ENCODE data around the gene SLC16A11. TPM values are rescaled to one million over a fixed set of nuclear protein-coding genes. Genes with fewer than 3 reads are reported as not detected.

SLC16A11 gene
- polyA plus RNA-seq, 2 donors: 1.9 to 2.3 TPM

GRCh38 chr17:7078711-7079110 is 34.8 kb upstream of the SLC16A11 start:
- 81 to 90% methylated on average over 10 of the region's 10 CpGs for WGBS, 2 donors
- no peak overlapping the region for H3K27ac ChIP-seq (ENCODE audit: low read depth in 2 of 2, low read length in 1 of 2)
- H3K27me3 ChIP-seq (ENCODE audit: control insufficient read depth in 1 of 2, insufficient read depth in 2 of 2, low read length in 2 of 2): no peaks in the 10 kb centered on the region
- no peak overlapping the region for H3K4me3 ChIP-seq (ENCODE audit: low read depth in 1 of 2, low read length in 2 of 2)
- no peaks in the 10 kb centered on the region for H3K36me3 ChIP-seq (ENCODE audit: control insufficient read depth in 2 of 2, insufficient read depth in 2 of 2, low read length in 1 of 2)
- H3K9me3 ChIP-seq (ENCODE audit: control insufficient read depth in 2 of 2, insufficient read depth in 1 of 2, low read depth in 1 of 2, low read length in 1 of 2): no peaks in the 10 kb centered on the region
- no peaks in the 10 kb centered on the region for H3K4me1 ChIP-seq (ENCODE audit: control insufficient read depth in 2 of 2, insufficient read depth in 2 of 2, low read length in 1 of 2)

DNA sequence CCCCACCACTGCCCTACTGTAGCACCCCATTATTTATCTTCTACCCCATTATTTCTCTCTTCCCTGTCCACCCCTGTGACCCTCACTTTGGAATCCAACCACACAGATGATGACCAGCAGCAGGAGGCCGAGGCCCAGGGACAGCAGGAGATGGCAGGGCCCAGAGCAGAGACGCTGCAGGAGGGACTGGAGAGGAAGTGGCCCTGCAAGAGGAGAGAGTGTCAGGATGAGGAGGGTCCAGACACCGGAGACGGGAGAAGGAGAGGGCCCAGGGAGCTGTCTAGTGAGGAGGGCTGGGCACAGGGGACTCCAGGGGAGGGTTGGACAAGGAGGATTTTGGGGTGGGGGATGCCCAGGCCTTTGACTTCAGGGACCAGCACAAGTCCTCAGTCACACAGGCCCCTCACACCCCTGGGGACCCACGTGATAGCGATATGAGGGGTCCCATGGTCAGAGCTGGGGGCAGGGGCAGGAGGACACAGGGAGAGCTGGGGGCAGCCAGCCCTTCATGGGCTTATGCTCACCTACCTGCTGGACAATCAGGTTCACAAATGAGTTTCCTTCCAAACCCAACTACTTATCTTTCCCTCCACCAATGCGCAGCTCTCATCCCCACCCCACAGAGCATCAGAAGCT is 34.1 kb upstream of the SLC16A11 start:
- H3K4me3 ChIP-seq (ENCODE audit: low read depth in 1 of 2, low read length in 2 of 2): no peak overlapping the region
- no peaks in the 10 kb centered on the region for H3K4me1 ChIP-seq (ENCODE audit: control insufficient read depth in 2 of 2, insufficient read depth in 2 of 2, low read length in 1 of 2)
- no peaks in the 10 kb centered on the region for H3K36me3 ChIP-seq (ENCODE audit: control insufficient read depth in 2 of 2, insufficient read depth in 2 of 2, low read length in 1 of 2)
- H3K9me3 ChIP-seq (ENCODE audit: control insufficient read depth in 2 of 2, insufficient read depth in 1 of 2, low read depth in 1 of 2, low read length in 1 of 2): no peaks in the 10 kb centered on the region
- WGBS, 2 donors: 77 to 87% methylated on average over 6 to 7 of the region's 7 CpGs
- H3K27ac ChIP-seq (ENCODE audit: low read depth in 2 of 2, low read length in 1 of 2): no peak overlapping the region
- H3K27me3 ChIP-seq (ENCODE audit: control insufficient read depth in 1 of 2, insufficient read depth in 2 of 2, low read length in 2 of 2): no peaks in the 10 kb centered on the region

GRCh38 chr17:7074931-7075330 is 31.0 kb upstream of the SLC16A11 start:
- H3K4me3 ChIP-seq (ENCODE audit: low read depth in 1 of 2, low read length in 2 of 2): no peak overlapping the region
- no peaks in the 10 kb centered on the region for H3K4me1 ChIP-seq (ENCODE audit: control insufficient read depth in 2 of 2, insufficient read depth in 2 of 2, low read length in 1 of 2)
- H3K27ac ChIP-seq (ENCODE audit: low read depth in 2 of 2, low read length in 1 of 2): no peak overlapping the region
- H3K36me3 ChIP-seq (ENCODE audit: control insufficient read depth in 2 of 2, insufficient read depth in 2 of 2, low read length in 1 of 2): no peaks in the 10 kb centered on the region
- no peaks in the 10 kb centered on the region for H3K27me3 ChIP-seq (ENCODE audit: control insufficient read depth in 1 of 2, insufficient read depth in 2 of 2, low read length in 2 of 2)
- H3K9me3 ChIP-seq (ENCODE audit: control insufficient read depth in 2 of 2, insufficient read depth in 1 of 2, low read depth in 1 of 2, low read length in 1 of 2): no peaks in the 10 kb centered on the region
- WGBS, 2 donors: 83 to 87% methylated on average over 14 of the region's 14 CpGs

- H3K4me1 ChIP-seq (ENCODE audit: control insufficient read depth in 2 of 2, insufficient read depth in 2 of 2, low read length in 1 of 2): no peaks in the 10 kb centered on the region
- no peaks in the 10 kb centered on the region for H3K27me3 ChIP-seq (ENCODE audit: control insufficient read depth in 1 of 2, insufficient read depth in 2 of 2, low read length in 2 of 2)
- no peaks in the 10 kb centered on the region for H3K36me3 ChIP-seq (ENCODE audit: control insufficient read depth in 2 of 2, insufficient read depth in 2 of 2, low read length in 1 of 2)
- H3K27ac ChIP-seq (ENCODE audit: low read depth in 2 of 2, low read length in 1 of 2): no peak overlapping the region
- H3K4me3 ChIP-seq (ENCODE audit: low read depth in 1 of 2, low read length in 2 of 2): no peak overlapping the region
- WGBS, 2 donors: 90 to 94% methylated on average over 2 of the region's 2 CpGs
- H3K9me3 ChIP-seq (ENCODE audit: control insufficient read depth in 2 of 2, insufficient read depth in 1 of 2, low read depth in 1 of 2, low read length in 1 of 2): peaks cover 0 to 6% of the 10 kb centered on the region in 2 donors
These were observed 28.5 kb upstream of the SLC16A11 start for GRCh38 chr17:7072406-7072805.

- Histone ChIP-seq H3K27me3 (ENCODE audit: control insufficient read depth in 1 of 2, insufficient read depth in 2 of 2, low read length in 2 of 2) (no peaks in the 10 kb centered on the region), H3K9me3 (ENCODE audit: control insufficient read depth in 2 of 2, insufficient read depth in 1 of 2, low read depth in 1 of 2, low read length in 1 of 2) (peaks cover 0 to 6% of the 10 kb centered on the region in 2 donors), H3K27ac (ENCODE audit: low read depth in 2 of 2, low read length in 1 of 2) (no peak overlapping the region), H3K4me1 (ENCODE audit: control insufficient read depth in 2 of 2, insufficient read depth in 2 of 2, low read length in 1 of 2) (no peaks in the 10 kb centered on the region), H3K4me3 (ENCODE audit: low read depth in 1 of 2, low read length in 2 of 2) (no peak overlapping the region), H3K36me3 (ENCODE audit: control insufficient read depth in 2 of 2, insufficient read depth in 2 of 2, low read length in 1 of 2) (no peaks in the 10 kb centered on the region)
- WGBS, 2 donors: 78 to 84% methylated on average over 3 of the region's 3 CpGs
These were observed 26.8 kb upstream of the SLC16A11 start for GRCh38 chr17:7070712-7071111.

DNA sequence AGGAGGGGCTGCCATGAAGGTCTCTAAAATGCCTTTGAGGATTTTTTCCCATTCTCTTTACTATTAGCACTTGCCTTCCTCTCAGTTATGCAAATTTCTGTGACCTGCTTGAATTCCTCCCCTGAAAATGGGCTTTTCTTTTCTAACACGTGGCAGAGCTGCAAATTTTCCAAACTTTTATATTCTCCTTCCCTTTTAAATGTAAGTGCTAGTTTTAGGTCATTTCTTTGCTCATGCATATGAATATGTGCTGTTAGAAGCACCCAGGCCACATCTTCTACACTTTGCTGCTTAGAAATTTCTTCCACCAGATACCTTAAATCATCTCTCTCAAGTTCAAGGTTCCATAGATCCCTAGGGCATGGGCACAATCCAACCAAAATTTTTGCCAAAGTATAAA is 24.4 kb upstream of the SLC16A11 start:
- H3K4me1 ChIP-seq (ENCODE audit: control insufficient read depth in 2 of 2, insufficient read depth in 2 of 2, low read length in 1 of 2): no peaks in the 10 kb centered on the region
- no peak overlapping the region for H3K4me3 ChIP-seq (ENCODE audit: low read depth in 1 of 2, low read length in 2 of 2)
- peaks cover 0 to 6% of the 10 kb centered on the region in 2 donors for H3K9me3 ChIP-seq (ENCODE audit: control insufficient read depth in 2 of 2, insufficient read depth in 1 of 2, low read depth in 1 of 2, low read length in 1 of 2)
- H3K27me3 ChIP-seq (ENCODE audit: control insufficient read depth in 1 of 2, insufficient read depth in 2 of 2, low read length in 2 of 2): no peaks in the 10 kb centered on the region
- 16 to 40% methylated on average over 1 of the region's 1 CpG for WGBS, 2 donors
- no peak overlapping the region for H3K27ac ChIP-seq (ENCODE audit: low read depth in 2 of 2, low read length in 1 of 2)
- H3K36me3 ChIP-seq (ENCODE audit: control insufficient read depth in 2 of 2, insufficient read depth in 2 of 2, low read length in 1 of 2): no peaks in the 10 kb centered on the region

- no peaks in the 10 kb centered on the region for H3K27me3 ChIP-seq (ENCODE audit: control insufficient read depth in 1 of 2, insufficient read depth in 2 of 2, low read length in 2 of 2)
- 81 to 83% methylated on average over 1 of the region's 1 CpG for WGBS, 2 donors
- H3K36me3 ChIP-seq (ENCODE audit: control insufficient read depth in 2 of 2, insufficient read depth in 2 of 2, low read length in 1 of 2): no peaks in the 10 kb centered on the region
- no peaks in the 10 kb centered on the region for H3K4me1 ChIP-seq (ENCODE audit: control insufficient read depth in 2 of 2, insufficient read depth in 2 of 2, low read length in 1 of 2)
- H3K9me3 ChIP-seq (ENCODE audit: control insufficient read depth in 2 of 2, insufficient read depth in 1 of 2, low read depth in 1 of 2, low read length in 1 of 2): peaks cover 0 to 6% of the 10 kb centered on the region in 2 donors
- no peak overlapping the region for H3K4me3 ChIP-seq (ENCODE audit: low read depth in 1 of 2, low read length in 2 of 2)
- H3K27ac ChIP-seq (ENCODE audit: low read depth in 2 of 2, low read length in 1 of 2): no peak overlapping the region
These were observed 23.3 kb upstream of the SLC16A11 start for GRCh38 chr17:7067198-7067597.

DNA sequence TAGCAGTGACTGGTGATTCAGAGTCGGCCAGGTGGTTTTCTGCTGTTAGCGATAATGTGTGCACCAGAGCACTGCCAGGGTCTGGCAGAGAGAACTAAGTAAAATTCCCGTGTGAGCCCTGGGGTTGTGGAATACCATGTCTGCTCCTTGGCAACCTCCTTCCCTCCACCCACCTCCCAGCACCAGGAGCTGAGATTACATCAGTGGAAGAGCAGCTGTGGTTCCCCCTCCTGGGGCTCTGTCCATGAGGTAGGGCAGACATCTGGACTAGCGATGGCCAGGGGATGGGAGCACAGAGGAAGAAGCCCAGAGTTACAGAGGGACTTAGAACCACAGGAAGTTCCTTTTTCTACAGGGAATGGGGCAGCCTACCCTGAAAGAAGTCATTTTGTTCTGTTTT is 20.4 kb upstream of the SLC16A11 start:
- no peaks in the 10 kb centered on the region for H3K36me3 ChIP-seq (ENCODE audit: control insufficient read depth in 2 of 2, insufficient read depth in 2 of 2, low read length in 1 of 2)
- peaks cover 0 to 6% of the 10 kb centered on the region in 2 donors for H3K9me3 ChIP-seq (ENCODE audit: control insufficient read depth in 2 of 2, insufficient read depth in 1 of 2, low read depth in 1 of 2, low read length in 1 of 2)
- no peak overlapping the region for H3K4me3 ChIP-seq (ENCODE audit: low read depth in 1 of 2, low read length in 2 of 2)
- no peaks in the 10 kb centered on the region for H3K27me3 ChIP-seq (ENCODE audit: control insufficient read depth in 1 of 2, insufficient read depth in 2 of 2, low read length in 2 of 2)
- 56 to 58% methylated on average over 4 of the region's 4 CpGs for WGBS, 2 donors
- H3K27ac ChIP-seq (ENCODE audit: low read depth in 2 of 2, low read length in 1 of 2): no peak overlapping the region
- H3K4me1 ChIP-seq (ENCODE audit: control insufficient read depth in 2 of 2, insufficient read depth in 2 of 2, low read length in 1 of 2): peaks cover 0 to 2% of the 10 kb centered on the region in 2 donors

DNA sequence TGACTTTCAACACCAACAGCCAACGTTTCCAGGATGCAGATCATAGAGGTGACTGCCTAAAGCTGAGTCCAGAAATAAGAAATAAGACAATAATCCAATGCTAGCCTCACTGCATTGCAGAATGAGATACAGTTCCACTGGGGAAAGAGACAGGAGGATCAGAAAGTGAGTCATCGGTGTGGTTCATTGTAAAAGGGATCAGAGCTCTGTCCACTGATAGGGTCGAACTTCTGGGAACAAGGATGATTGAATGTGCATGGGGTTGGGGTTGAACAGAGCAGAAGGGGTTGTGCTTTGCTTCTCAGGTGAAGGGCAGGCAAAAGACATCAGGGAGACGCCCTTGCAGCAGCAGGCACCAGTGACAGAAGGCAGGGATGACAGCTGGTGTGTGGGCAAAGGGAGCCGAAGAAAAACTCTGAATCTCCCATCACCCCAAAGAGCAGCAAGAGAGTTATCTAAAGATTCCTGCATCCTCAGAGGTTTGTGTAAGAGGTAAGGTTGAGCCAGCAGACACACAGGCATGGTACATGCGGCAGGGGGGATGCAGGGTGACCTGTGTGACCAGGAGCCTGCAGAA is 19.7 kb upstream of the SLC16A11 start:
- peaks cover 0 to 6% of the 10 kb centered on the region in 2 donors for H3K9me3 ChIP-seq (ENCODE audit: control insufficient read depth in 2 of 2, insufficient read depth in 1 of 2, low read depth in 1 of 2, low read length in 1 of 2)
- H3K4me1 ChIP-seq (ENCODE audit: control insufficient read depth in 2 of 2, insufficient read depth in 2 of 2, low read length in 1 of 2): peaks cover 0 to 2% of the 10 kb centered on the region in 2 donors
- H3K36me3 ChIP-seq (ENCODE audit: control insufficient read depth in 2 of 2, insufficient read depth in 2 of 2, low read length in 1 of 2): no peaks in the 10 kb centered on the region
- H3K4me3 ChIP-seq (ENCODE audit: low read depth in 1 of 2, low read length in 2 of 2): no peak overlapping the region
- no peak overlapping the region for H3K27ac ChIP-seq (ENCODE audit: low read depth in 2 of 2, low read length in 1 of 2)
- H3K27me3 ChIP-seq (ENCODE audit: control insufficient read depth in 1 of 2, insufficient read depth in 2 of 2, low read length in 2 of 2): no peaks in the 10 kb centered on the region
- WGBS, 2 donors: 41 to 55% methylated on average over 6 of the region's 6 CpGs
